HEK293 (cell line): Measurements from ENCODE around the gene MATN1.

ENCODE experiments used
- EGR2 ChIP-seq: fragments of 450-650 bp; formaldehyde crosslinking; IDR thresholded peaks from 2 replicates; pipeline ENCODE4 v1.5.1; 2016; ENCODE audit warnings: low read depth, missing biosample characterization, missing genetic modification characterization
- HOXD13 ChIP-seq: sonication (generic); formaldehyde crosslinking; IDR thresholded peaks from 2 replicates; pipeline ENCODE4 v1.8.0; 2022; ENCODE audit warnings: missing genetic modification reagents, borderline replicate concordance
- RBAK ChIP-seq: fragments of 450-650 bp; formaldehyde crosslinking; IDR thresholded peaks from 2 replicates; pipeline ENCODE4 v1.5.1; 2016; ENCODE audit warnings: missing biosample characterization, missing genetic modification characterization
- ZBTB1 ChIP-seq: fragments of 450-650 bp; formaldehyde crosslinking; IDR thresholded peaks from 2 replicates; pipeline ENCODE4 v1.5.1; 2016; ENCODE audit warnings: missing biosample characterization, missing genetic modification characterization
- ZBTB20 ChIP-seq: fragments of 450-650 bp; formaldehyde crosslinking; IDR thresholded peaks from 2 replicates; pipeline ENCODE4 v1.5.1; 2016; ENCODE audit warnings: missing biosample characterization, missing genetic modification characterization
- ZNF132 ChIP-seq: fragments of 450-650 bp; formaldehyde crosslinking; IDR thresholded peaks from 2 replicates; pipeline ENCODE4 v1.5.1; 2017; ENCODE audit warnings: missing biosample characterization, missing genetic modification characterization, borderline replicate concordance
- ZNF324 ChIP-seq: fragments of 450-650 bp; formaldehyde crosslinking; IDR thresholded peaks from 2 replicates; pipeline ENCODE4 v1.5.1; 2016; ENCODE audit warnings: missing biosample characterization, missing genetic modification characterization
- ZNF335 ChIP-seq: fragments of 450-650 bp; formaldehyde crosslinking; conservative IDR thresholded peaks from 2 replicates; pipeline ENCODE4 v1.5.1; 2016; ENCODE audit warnings: missing biosample characterization, missing genetic modification characterization
- ZNF549 ChIP-seq: fragments of 450-650 bp; IDR thresholded peaks from 2 replicates; pipeline ENCODE4 v1.5.1; 2018; ENCODE audit warnings: missing biosample characterization, missing genetic modification characterization, mild to moderate bottlenecking, inconsistent platforms, moderate library complexity
- ZNF596 ChIP-seq: fragments of 450-650 bp; IDR thresholded peaks from 2 replicates; pipeline ENCODE4 v1.5.0; 2018; ENCODE audit warnings: missing biosample characterization, mild to moderate bottlenecking, missing genetic modification characterization, moderate library complexity
- ZXDB ChIP-seq: fragments of 450-650 bp; formaldehyde crosslinking; IDR thresholded peaks from 2 replicates; pipeline ENCODE4 v1.5.1; 2016; ENCODE audit warnings: missing biosample characterization, missing genetic modification characterization
- TF ChIP-seq, protein P1 (sequence below): fragments of 450-650 bp; formaldehyde crosslinking; IDR thresholded peaks from 2 replicates; pipeline ENCODE4 v1.5.1; 2016; ENCODE audit warnings: missing biosample characterization, missing genetic modification characterization
- TF ChIP-seq, protein P2 (sequence below): fragments of 450-650 bp; formaldehyde crosslinking; IDR thresholded peaks from 2 replicates; pipeline ENCODE4 v1.5.1; 2016; ENCODE audit warnings: missing biosample characterization, missing genetic modification characterization
- TF ChIP-seq, protein P3 (sequence below): fragments of 450-650 bp; formaldehyde crosslinking; IDR thresholded peaks from 2 replicates; pipeline ENCODE4 v1.5.1; 2016; ENCODE audit warnings: missing biosample characterization, missing genetic modification characterization, borderline replicate concordance
- TF ChIP-seq, protein P4 (sequence below): fragments of 450-650 bp; formaldehyde crosslinking; IDR thresholded peaks from 2 replicates; pipeline ENCODE4 v1.5.1; 2017; ENCODE audit warnings: missing biosample characterization, missing genetic modification characterization
- TF ChIP-seq, protein P5 (sequence below): fragments of 450-650 bp; formaldehyde crosslinking; IDR thresholded peaks from 2 replicates; pipeline ENCODE4 v1.5.1; 2017; ENCODE audit warnings: missing biosample characterization, missing genetic modification characterization
- TF ChIP-seq, protein P6 (sequence below): fragments of 450-650 bp; IDR thresholded peaks from 2 replicates; pipeline ENCODE4 v1.5.1; 2018; ENCODE audit warnings: missing biosample characterization, missing genetic modification characterization
- TF ChIP-seq, protein P7 (sequence below): fragments of 450-650 bp; formaldehyde crosslinking; IDR thresholded peaks from 2 replicates; pipeline ENCODE4 v1.5.1; 2016; ENCODE audit warnings: missing biosample characterization, missing genetic modification characterization

Gene MATN1

DNA sequence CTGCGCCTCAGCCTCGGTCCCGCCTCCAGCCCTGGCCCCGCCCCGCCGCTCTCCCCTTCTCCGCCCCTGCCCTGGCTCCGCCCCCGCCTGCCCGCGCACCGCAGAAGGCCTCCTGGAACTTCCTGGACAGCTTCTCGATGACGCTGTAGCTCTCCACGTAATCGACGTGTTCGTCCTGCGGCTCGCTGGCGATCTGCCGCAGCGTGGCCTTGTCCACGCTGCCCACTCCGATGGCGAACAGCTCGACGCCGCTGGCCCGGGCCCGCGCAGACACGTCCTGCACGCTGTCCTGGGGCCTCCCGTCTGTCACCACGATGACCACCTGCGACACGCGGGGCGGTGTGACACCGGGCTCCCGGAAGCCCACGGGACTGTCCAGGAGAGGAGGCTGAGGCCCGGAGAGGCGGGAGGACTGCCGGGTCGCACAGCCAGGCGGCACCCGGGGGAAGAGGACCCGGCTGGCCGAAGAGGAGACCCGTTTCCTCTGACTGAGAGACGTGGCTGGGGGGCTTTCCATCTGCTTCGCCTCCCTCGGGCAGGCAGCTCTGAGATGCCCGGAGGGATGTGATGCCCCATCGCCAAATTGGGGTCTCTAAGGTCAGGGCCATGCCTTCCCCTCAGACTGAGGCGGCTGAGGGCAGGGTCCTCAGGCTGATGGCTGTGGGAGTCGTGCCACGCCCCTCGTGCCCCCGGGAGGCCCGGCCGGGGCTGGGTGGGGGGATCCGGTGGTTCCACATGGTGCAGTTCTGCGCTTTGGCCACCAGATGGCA is 4.6 kb downstream of the MATN1 start (continued):
- TF ChIP-seq, protein P1, sequence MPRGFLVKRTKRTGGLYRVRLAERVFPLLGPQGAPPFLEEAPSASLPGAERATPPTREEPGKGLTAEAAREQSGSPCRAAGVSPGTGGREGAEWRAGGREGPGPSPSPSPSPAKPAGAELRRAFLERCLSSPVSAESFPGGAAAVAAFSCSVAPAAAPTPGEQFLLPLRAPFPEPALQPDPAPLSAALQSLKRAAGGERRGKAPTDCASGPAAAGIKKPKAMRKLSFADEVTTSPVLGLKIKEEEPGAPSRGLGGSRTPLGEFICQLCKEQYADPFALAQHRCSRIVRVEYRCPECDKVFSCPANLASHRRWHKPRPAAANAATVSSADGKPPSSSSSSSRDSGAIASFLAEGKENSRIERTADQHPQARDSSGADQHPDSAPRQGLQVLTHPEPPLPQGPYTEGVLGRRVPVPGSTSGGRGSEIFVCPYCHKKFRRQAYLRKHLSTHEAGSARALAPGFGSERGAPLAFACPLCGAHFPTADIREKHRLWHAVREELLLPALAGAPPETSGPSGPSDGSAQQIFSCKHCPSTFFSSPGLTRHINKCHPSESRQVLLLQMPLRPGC (tag by site-specific recombination): peak; percentile 57; the same call in 1 of the 2 replicates
- TF ChIP-seq, protein P2, sequence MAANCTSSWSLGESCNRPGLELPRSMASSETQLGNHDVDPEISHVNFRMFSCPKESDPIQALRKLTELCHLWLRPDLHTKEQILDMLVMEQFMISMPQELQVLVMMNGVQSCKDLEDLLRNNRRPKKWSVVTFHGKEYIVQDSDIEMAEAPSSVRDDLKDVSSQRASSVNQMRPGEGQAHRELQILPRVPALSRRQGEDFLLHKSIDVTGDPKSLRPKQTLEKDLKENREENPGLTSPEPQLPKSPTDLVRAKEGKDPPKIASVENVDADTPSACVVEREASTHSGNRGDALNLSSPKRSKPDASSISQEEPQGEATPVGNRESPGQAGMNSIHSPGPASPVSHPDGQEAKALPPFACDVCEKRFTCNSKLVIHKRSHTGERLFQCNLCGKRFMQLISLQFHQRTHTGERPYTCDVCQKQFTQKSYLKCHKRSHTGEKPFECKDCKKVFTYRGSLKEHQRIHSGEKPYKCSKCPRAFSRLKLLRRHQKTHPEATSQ (tag by site-specific recombination): peak; percentile 85; the same call in 1 of the 2 replicates
- TF ChIP-seq ZBTB20 (tag by site-specific recombination) (0 out of 2 replicates have a peak, but pooled peaks have one; percentile 6), ZBTB1 (tag by site-specific recombination) (no peak), EGR2 (peak; percentile 66; the same call in 1 of the 2 replicates), ZNF596 (tag by site-specific recombination) (no peak), ZNF324 (tag by site-specific recombination) (peak; percentile 64), ZXDB (tag by site-specific recombination) (peak; percentile 62), ZNF335 (tag by site-specific recombination) (peak; percentile 96), ZNF132 (tag by site-specific recombination) (no peak), HOXD13 (CRISPR knock-in tag) (no peak), RBAK (tag by site-specific recombination) (no peak), ZNF549 (no peak)
- TF ChIP-seq, protein P3, sequence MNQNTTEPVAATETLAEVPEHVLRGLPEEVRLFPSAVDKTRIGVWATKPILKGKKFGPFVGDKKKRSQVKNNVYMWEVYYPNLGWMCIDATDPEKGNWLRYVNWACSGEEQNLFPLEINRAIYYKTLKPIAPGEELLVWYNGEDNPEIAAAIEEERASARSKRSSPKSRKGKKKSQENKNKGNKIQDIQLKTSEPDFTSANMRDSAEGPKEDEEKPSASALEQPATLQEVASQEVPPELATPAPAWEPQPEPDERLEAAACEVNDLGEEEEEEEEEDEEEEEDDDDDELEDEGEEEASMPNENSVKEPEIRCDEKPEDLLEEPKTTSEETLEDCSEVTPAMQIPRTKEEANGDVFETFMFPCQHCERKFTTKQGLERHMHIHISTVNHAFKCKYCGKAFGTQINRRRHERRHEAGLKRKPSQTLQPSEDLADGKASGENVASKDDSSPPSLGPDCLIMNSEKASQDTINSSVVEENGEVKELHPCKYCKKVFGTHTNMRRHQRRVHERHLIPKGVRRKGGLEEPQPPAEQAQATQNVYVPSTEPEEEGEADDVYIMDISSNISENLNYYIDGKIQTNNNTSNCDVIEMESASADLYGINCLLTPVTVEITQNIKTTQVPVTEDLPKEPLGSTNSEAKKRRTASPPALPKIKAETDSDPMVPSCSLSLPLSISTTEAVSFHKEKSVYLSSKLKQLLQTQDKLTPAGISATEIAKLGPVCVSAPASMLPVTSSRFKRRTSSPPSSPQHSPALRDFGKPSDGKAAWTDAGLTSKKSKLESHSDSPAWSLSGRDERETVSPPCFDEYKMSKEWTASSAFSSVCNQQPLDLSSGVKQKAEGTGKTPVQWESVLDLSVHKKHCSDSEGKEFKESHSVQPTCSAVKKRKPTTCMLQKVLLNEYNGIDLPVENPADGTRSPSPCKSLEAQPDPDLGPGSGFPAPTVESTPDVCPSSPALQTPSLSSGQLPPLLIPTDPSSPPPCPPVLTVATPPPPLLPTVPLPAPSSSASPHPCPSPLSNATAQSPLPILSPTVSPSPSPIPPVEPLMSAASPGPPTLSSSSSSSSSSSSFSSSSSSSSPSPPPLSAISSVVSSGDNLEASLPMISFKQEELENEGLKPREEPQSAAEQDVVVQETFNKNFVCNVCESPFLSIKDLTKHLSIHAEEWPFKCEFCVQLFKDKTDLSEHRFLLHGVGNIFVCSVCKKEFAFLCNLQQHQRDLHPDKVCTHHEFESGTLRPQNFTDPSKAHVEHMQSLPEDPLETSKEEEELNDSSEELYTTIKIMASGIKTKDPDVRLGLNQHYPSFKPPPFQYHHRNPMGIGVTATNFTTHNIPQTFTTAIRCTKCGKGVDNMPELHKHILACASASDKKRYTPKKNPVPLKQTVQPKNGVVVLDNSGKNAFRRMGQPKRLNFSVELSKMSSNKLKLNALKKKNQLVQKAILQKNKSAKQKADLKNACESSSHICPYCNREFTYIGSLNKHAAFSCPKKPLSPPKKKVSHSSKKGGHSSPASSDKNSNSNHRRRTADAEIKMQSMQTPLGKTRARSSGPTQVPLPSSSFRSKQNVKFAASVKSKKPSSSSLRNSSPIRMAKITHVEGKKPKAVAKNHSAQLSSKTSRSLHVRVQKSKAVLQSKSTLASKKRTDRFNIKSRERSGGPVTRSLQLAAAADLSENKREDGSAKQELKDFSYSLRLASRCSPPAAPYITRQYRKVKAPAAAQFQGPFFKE (tag by site-specific recombination): no peak
- TF ChIP-seq, protein P4, sequence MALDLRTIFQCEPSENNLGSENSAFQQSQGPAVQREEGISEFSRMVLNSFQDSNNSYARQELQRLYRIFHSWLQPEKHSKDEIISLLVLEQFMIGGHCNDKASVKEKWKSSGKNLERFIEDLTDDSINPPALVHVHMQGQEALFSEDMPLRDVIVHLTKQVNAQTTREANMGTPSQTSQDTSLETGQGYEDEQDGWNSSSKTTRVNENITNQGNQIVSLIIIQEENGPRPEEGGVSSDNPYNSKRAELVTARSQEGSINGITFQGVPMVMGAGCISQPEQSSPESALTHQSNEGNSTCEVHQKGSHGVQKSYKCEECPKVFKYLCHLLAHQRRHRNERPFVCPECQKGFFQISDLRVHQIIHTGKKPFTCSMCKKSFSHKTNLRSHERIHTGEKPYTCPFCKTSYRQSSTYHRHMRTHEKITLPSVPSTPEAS (tag by site-specific recombination): no peak
- TF ChIP-seq, protein P5, sequence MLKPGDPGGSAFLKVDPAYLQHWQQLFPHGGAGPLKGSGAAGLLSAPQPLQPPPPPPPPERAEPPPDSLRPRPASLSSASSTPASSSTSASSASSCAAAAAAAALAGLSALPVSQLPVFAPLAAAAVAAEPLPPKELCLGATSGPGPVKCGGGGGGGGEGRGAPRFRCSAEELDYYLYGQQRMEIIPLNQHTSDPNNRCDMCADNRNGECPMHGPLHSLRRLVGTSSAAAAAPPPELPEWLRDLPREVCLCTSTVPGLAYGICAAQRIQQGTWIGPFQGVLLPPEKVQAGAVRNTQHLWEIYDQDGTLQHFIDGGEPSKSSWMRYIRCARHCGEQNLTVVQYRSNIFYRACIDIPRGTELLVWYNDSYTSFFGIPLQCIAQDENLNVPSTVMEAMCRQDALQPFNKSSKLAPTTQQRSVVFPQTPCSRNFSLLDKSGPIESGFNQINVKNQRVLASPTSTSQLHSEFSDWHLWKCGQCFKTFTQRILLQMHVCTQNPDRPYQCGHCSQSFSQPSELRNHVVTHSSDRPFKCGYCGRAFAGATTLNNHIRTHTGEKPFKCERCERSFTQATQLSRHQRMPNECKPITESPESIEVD (tag by site-specific recombination): no peak
- TF ChIP-seq, protein P6, sequence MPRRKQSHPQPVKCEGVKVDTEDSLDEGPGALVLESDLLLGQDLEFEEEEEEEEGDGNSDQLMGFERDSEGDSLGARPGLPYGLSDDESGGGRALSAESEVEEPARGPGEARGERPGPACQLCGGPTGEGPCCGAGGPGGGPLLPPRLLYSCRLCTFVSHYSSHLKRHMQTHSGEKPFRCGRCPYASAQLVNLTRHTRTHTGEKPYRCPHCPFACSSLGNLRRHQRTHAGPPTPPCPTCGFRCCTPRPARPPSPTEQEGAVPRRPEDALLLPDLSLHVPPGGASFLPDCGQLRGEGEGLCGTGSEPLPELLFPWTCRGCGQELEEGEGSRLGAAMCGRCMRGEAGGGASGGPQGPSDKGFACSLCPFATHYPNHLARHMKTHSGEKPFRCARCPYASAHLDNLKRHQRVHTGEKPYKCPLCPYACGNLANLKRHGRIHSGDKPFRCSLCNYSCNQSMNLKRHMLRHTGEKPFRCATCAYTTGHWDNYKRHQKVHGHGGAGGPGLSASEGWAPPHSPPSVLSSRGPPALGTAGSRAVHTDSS (tag by site-specific recombination): no peak
- TF ChIP-seq, protein P7, sequence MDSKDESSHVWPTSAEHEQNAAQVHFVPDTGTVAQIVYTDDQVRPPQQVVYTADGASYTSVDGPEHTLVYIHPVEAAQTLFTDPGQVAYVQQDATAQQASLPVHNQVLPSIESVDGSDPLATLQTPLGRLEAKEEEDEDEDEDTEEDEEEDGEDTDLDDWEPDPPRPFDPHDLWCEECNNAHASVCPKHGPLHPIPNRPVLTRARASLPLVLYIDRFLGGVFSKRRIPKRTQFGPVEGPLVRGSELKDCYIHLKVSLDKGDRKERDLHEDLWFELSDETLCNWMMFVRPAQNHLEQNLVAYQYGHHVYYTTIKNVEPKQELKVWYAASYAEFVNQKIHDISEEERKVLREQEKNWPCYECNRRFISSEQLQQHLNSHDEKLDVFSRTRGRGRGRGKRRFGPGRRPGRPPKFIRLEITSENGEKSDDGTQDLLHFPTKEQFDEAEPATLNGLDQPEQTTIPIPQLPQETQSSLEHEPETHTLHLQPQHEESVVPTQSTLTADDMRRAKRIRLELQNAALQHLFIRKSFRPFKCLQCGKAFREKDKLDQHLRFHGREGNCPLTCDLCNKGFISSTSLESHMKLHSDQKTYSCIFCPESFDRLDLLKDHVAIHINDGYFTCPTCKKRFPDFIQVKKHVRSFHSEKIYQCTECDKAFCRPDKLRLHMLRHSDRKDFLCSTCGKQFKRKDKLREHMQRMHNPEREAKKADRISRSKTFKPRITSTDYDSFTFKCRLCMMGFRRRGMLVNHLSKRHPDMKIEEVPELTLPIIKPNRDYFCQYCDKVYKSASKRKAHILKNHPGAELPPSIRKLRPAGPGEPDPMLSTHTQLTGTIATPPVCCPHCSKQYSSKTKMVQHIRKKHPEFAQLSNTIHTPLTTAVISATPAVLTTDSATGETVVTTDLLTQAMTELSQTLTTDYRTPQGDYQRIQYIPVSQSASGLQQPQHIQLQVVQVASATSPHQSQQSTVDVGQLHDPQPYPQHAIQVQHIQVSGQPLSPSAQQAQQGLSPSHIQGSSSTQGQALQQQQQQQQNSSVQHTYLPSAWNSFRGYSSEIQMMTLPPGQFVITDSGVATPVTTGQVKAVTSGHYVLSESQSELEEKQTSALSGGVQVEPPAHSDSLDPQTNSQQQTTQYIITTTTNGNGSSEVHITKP (tag by site-specific recombination): 0 out of 2 replicates have a peak, but pooled peaks have one; percentile 25
